CD14-positive monocyte (primary cell): ENCODE results near the gene SH3PXD2A. TPM values are rescaled to one million over a fixed set of nuclear protein-coding genes. Genes with fewer than 3 reads are reported as not detected.
"Not testable (repeated sequence)": the region's sequence is repeated elsewhere in the genome, so short reads cannot be mapped to it uniquely, and the experiment has no call there.

Experiments used
- DNase-seq, 3 donors: peaks; one replicate each; pipeline ENCODE4 v3.0.0-alpha.2; 2011 to 2022
- H2AFZ ChIP-seq: 2 replicates; pipeline ENCODE4 v1.6.0; 2012; ENCODE audit warnings: mild to moderate bottlenecking, low read depth, low read length, inconsistent platforms; ENCODE audit not compliant: insufficient read depth, poor library complexity, severe bottlenecking
- H3K27ac ChIP-seq, 2 donors: 1 replicate in 1 of 2; 2 replicates in 1 of 2; pipeline ENCODE4 v1.5.1; 2012 to 2013; ENCODE audit warnings: low read length in 2 of 2, control low read depth in 1 of 2, inconsistent platforms in 1 of 2, low read depth in 1 of 2, mild to moderate bottlenecking in 1 of 2
- H3K27me3 ChIP-seq, 2 donors: one replicate each; pipeline versions ENCODE4 v1.6.0 to v1.6.1; 2011 to 2013; ENCODE audit warnings: low read length in 2 of 2; ENCODE audit not compliant: control insufficient read depth in 2 of 2, insufficient read depth in 2 of 2
- H3K36me3 ChIP-seq, 2 donors: replicated peaks in 1 of 2; 1 replicate in 1 of 2; 2 replicates in 1 of 2; pipeline versions ENCODE4 v1.5.1 to v1.6.1; 2012 to 2013; ENCODE audit warnings: low read length in 2 of 2, control low read depth in 1 of 2, inconsistent platforms in 1 of 2, mild to moderate bottlenecking in 1 of 2; ENCODE audit not compliant: insufficient read depth in 2 of 2, control insufficient read depth in 1 of 2
- H3K4me1 ChIP-seq, 2 donors: 1 replicate in 1 of 2; 2 replicates in 1 of 2; pipeline versions ENCODE4 v1.5.1 to v1.6.1; 2012 to 2013; ENCODE audit warnings: low read length in 2 of 2, control low read depth in 1 of 2, inconsistent platforms in 1 of 2, mild to moderate bottlenecking in 1 of 2, moderate library complexity in 1 of 2; ENCODE audit not compliant: insufficient read depth in 2 of 2, control insufficient read depth in 1 of 2
- H3K4me2 ChIP-seq: replicated peaks from 2 replicates; pipeline ENCODE3; 2012; ENCODE audit warnings: low read length, moderate library complexity, mild to moderate bottlenecking; ENCODE audit not compliant: poor library complexity, severe bottlenecking; ENCODE audit errors: extremely low read depth
- H3K4me3 ChIP-seq, 3 experiments: fragments of 200-600 bp in 1 of 3; sonication (generic) in 1 of 3; replicated peaks in 1 of 3; 1 replicate in 2 of 3; 2 replicates in 1 of 3; pipeline ENCODE4 v1.5.1; 2011 to 2013; ENCODE audit warnings: low read length in 3 of 3, mild to moderate bottlenecking in 3 of 3, control low read depth in 2 of 3, low read depth in 2 of 3, inconsistent platforms in 1 of 3, moderate library complexity in 1 of 3
- H3K79me2 ChIP-seq: 2 replicates; pipeline ENCODE4 v1.6.0; 2012; ENCODE audit warnings: mild to moderate bottlenecking, control low read depth, inconsistent platforms, low read length, moderate library complexity; ENCODE audit not compliant: insufficient read depth
- H3K9ac ChIP-seq: 2 replicates; pipeline ENCODE4 v1.6.0; 2017; ENCODE audit warnings: low read length, mild to moderate bottlenecking; ENCODE audit not compliant: insufficient read depth, poor library complexity, severe bottlenecking
- H3K9me3 ChIP-seq, 2 donors: replicated peaks in 1 of 2; 1 replicate in 1 of 2; 2 replicates in 1 of 2; pipeline versions ENCODE4 v1.5.1 to v1.6.1; 2012 to 2013; ENCODE audit warnings: low read length in 2 of 2, control low read depth in 1 of 2; ENCODE audit not compliant: control insufficient read depth in 1 of 2, insufficient read depth in 1 of 2
- H4K20me1 ChIP-seq: 2 replicates; pipeline ENCODE4 v1.6.0; 2012; ENCODE audit warnings: mild to moderate bottlenecking, low read length, control low read depth, moderate library complexity; ENCODE audit not compliant: insufficient read depth
- H3K27ac Mint-ChIP-seq, 7 donors: one replicate each; pipeline ENCODE4 v1.8.0; 2020; ENCODE audit warnings: mild to moderate bottlenecking in 7 of 7, mixed read lengths in 7 of 7, moderate library complexity in 6 of 7, inconsistent platforms in 2 of 7
- H3K27me3 Mint-ChIP-seq, 3 donors: one replicate each; pipeline ENCODE4 v1.8.0; 2021 to 2022; ENCODE audit warnings: low read depth in 3 of 3, mild to moderate bottlenecking in 3 of 3, mixed read lengths in 3 of 3, moderate library complexity in 3 of 3, inconsistent platforms in 1 of 3
- H3K36me3 Mint-ChIP-seq, 2 donors: one replicate each; pipeline ENCODE4 v1.8.0; 2020; ENCODE audit warnings: mixed read lengths in 2 of 2, inconsistent platforms in 1 of 2, mild to moderate bottlenecking in 1 of 2
- H3K4me1 Mint-ChIP-seq: one replicate; pipeline ENCODE4 v1.8.0; 2020; ENCODE audit warnings: mild to moderate bottlenecking, mixed read lengths
- H3K4me3 Mint-ChIP-seq, 2 donors: one replicate each; pipeline ENCODE4 v1.8.0; 2020; ENCODE audit warnings: mild to moderate bottlenecking in 2 of 2, mixed read lengths in 2 of 2, moderate library complexity in 1 of 2
- H3K9me3 Mint-ChIP-seq, 7 donors: one replicate each; pipeline ENCODE4 v1.8.0; 2020 to 2022; ENCODE audit warnings: mixed read lengths in 7 of 7, mild to moderate bottlenecking in 6 of 7, moderate library complexity in 6 of 7, inconsistent platforms in 2 of 7
- WGBS: methylation state at CpG from one replicate; pipeline ENCODE4 v1.1.5; 2013; ENCODE audit warnings: missing lambda C conversion rate; ENCODE audit not compliant: insufficient coverage; 5-methylcytosine and 5-hydroxymethylcytosine counted together
- intact Hi-C, 2 donors: fragments of 100-400 bp; cut with micrococcal nuclease; formaldehyde crosslinking; loops; one replicate each; pipeline versions ENCODE4 v1.15.0 to v1.15.1; 2023
- polyA plus RNA-seq, 3 donors: library from polyadenylated mRNA; depleted of rRNA in 1 of 3; unstranded in 2 of 3; stranded (reverse) in 1 of 3; fragments of 300-500 nt in 2 of 3; fragments of >200 nt in 1 of 3; fragmentation: Illumina TruSeq in 2 of 3; gene quantifications; 1 replicate in 2 of 3; 2 replicates in 1 of 3; pipeline ENCODE4 v1.2.3, GENCODE V29; 2012 to 2021
- TF ChIP-seq, protein P1 (sequence below): fragments of 200-600 bp; IDR thresholded peaks from one replicate; pipeline ENCODE4 v1.8.0; 2022; ENCODE audit warnings: antibody characterized with exemption, mild to moderate bottlenecking

The SH3PXD2A gene
- polyA plus RNA-seq, 3 donors, result 0.01 to 0.76 (median 0.05) TPM

DNA sequence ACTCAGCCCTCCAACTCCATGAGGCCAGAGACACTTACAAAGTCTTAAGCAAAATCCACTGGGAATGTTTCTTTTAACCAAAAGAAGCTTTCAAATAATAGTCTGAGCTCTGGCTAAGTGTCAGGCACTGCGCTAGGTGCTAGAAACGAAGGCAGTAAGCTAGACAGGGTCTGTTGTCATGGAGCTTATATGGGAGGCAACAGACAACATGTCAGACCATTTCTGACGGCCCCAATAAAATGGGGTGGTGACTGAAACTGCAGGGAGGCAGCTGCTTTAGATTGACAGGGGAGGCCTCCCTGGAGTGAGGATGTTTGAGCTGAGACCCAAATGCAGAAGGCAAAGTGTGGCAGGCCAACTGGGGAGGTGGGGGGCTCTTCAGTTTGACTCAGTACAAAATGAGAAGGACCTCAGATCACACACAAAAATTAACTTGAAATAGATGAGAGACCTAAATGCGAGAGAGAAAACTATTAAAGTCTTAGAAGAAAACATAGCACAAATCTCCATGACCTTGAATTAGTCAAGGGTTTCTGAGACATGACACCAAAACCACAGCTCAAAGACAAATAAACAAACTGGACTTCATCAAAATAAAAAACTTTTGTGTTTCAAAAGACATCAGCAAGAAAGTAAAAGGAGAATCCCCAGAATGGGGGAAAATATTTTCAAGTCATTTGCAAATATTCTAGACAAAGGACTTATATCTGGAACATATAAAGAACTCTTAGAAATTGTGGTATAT is 40.6 kb downstream of the SH3PXD2A start:
- Histone ChIP-seq H3K36me3 (no peaks in the 10 kb centered on the region), H3K27me3 (peaks cover 0 to under 1% of the 10 kb centered on the region in 2 donors), H4K20me1 (no peaks in the 10 kb centered on the region), H3K4me1 (no peaks in the 10 kb centered on the region), H3K79me2 (no peaks in the 10 kb centered on the region), H3K27ac (no peak overlapping the region), H3K4me2 (no peak overlapping the region), H3K9ac (no peak overlapping the region), H3K4me3 (no peak overlapping the region), H2AFZ (no peak overlapping the region), H3K9me3 (no peaks in the 10 kb centered on the region)
- no peaks in the 10 kb centered on the region for H3K4me1 Mint-ChIP-seq
- no peak overlapping the region for H3K27ac Mint-ChIP-seq
- intact Hi-C loops, result no loop called here
- H3K4me3 Mint-ChIP-seq, result no peak overlapping the region
- peaks cover 7 to 11% (median 7%) of the 10 kb centered on the region in 3 donors for H3K27me3 Mint-ChIP-seq
- no peak for DNase-seq
- H3K9me3 Mint-ChIP-seq, result no peaks in the 10 kb centered on the region
- no peaks in the 10 kb centered on the region for H3K36me3 Mint-ChIP-seq
- WGBS, result 87% methylated on average over 3 of the region's 4 CpGs
- TF ChIP-seq, protein P1, sequence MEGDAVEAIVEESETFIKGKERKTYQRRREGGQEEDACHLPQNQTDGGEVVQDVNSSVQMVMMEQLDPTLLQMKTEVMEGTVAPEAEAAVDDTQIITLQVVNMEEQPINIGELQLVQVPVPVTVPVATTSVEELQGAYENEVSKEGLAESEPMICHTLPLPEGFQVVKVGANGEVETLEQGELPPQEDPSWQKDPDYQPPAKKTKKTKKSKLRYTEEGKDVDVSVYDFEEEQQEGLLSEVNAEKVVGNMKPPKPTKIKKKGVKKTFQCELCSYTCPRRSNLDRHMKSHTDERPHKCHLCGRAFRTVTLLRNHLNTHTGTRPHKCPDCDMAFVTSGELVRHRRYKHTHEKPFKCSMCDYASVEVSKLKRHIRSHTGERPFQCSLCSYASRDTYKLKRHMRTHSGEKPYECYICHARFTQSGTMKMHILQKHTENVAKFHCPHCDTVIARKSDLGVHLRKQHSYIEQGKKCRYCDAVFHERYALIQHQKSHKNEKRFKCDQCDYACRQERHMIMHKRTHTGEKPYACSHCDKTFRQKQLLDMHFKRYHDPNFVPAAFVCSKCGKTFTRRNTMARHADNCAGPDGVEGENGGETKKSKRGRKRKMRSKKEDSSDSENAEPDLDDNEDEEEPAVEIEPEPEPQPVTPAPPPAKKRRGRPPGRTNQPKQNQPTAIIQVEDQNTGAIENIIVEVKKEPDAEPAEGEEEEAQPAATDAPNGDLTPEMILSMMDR, result no peak

DNA sequence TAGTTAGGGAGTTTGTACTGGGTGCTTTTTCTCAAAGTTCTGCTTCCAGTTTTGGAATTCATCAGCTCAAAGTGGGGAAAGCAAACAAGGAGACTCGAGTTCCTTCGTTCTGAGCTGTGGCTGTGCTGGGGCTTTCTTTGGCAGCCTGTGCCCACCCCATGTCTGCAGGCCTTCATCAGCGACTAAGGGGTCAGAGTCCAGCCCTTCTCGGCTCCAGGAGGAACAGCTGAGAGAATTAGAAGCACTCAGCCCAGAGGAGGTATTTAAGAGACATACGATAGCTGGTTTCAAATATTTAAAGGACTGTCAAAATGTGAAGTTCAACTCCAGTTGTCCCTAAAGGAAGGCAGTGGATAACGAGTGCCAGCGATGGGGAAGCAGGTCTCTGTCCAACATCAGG is 41.3 kb downstream of the SH3PXD2A start:
- Histone ChIP-seq H3K9ac (no peak overlapping the region), H4K20me1 (no peaks in the 10 kb centered on the region), H3K27me3 (no peaks in the 10 kb centered on the region), H3K4me2 (no peak overlapping the region), H3K4me1 (no peaks in the 10 kb centered on the region), H3K9me3 (no peaks in the 10 kb centered on the region), H2AFZ (no peak overlapping the region), H3K4me3 (no peak overlapping the region), H3K36me3 (no peaks in the 10 kb centered on the region), H3K27ac (no peak overlapping the region), H3K79me2 (no peaks in the 10 kb centered on the region)
- TF ChIP-seq, protein P1, result no peak
- Mint-ChIP-seq H3K4me1 (no peaks in the 10 kb centered on the region), H3K9me3 (no peaks in the 10 kb centered on the region), H3K4me3 (no peak overlapping the region), H3K27me3 (peaks cover under 1 to 4% (median 2%) of the 10 kb centered on the region in 3 donors), H3K36me3 (no peaks in the 10 kb centered on the region), H3K27ac (no peak overlapping the region)
- intact Hi-C loops, result no loop called here
- 94% methylated on average over 7 of the region's 7 CpGs for WGBS
- DNase-seq, result no peak

DNA sequence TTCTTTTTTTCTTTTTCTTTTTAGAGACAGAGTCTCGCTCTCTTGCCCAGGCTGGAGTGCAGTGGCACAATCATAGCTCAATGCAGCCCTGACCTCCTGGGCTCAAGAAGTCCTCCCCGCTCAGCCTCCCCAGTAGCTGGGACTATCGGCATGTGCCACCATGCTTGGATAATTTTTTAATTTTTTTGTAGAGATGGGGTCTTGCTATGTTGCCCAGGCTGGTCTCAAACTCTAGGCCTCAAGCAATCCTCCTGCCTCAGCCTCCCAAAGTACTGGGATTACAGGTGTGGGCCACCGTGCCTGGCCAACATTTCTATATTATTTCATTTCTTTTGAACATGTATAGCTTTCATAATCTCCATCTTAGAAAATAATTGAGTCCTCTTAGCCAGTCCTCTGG is 42.1 kb downstream of the SH3PXD2A start:
- H3K27me3 ChIP-seq, H3K4me3 Mint-ChIP-seq, H3K4me2 ChIP-seq, H4K20me1 ChIP-seq, H3K9ac ChIP-seq, H3K27ac ChIP-seq, H3K36me3 Mint-ChIP-seq, H3K79me2 ChIP-seq, H3K4me1 Mint-ChIP-seq, H3K9me3 Mint-ChIP-seq, H3K36me3 ChIP-seq, H3K4me1 ChIP-seq, H3K27me3 Mint-ChIP-seq, H3K4me3 ChIP-seq, intact Hi-C loops, H2AFZ ChIP-seq, DNase-seq, H3K9me3 ChIP-seq, H3K27ac Mint-ChIP-seq: not testable (repeated sequence)
- WGBS, result 100% methylated on average over 1 of the region's 4 CpGs
